Mucosa of descending colon (tissue), 3 donors: Measurements from ENCODE around the gene IL36B. TPM values are rescaled to one million over a fixed set of nuclear protein-coding genes. Genes with fewer than 3 reads are reported as not detected.

ENCODE experiments used
- ATAC-seq: fragments of 200-7000 bp; cut with Tn5 transposase; one replicate; pipeline ENCODE4 v1.9.1; 2020; ENCODE audit warnings: mild to moderate bottlenecking, moderate library complexity
- DNase-seq, 3 donors: peaks; one replicate each; pipeline ENCODE4 v3.0.0-alpha.2; 2020
- H3K36me3 ChIP-seq: fragments of 200-600 bp; one replicate; pipeline ENCODE4 v1.8.0; 2021; ENCODE audit warnings: low read depth, mild to moderate bottlenecking
- H3K4me1 ChIP-seq: fragments of 200-600 bp; one replicate; pipeline ENCODE4 v1.8.0; 2021; ENCODE audit warnings: low read depth, mild to moderate bottlenecking
- H3K4me3 ChIP-seq: fragments of 200-600 bp; one replicate; pipeline ENCODE4 v1.8.0; 2021; ENCODE audit warnings: mild to moderate bottlenecking
- H3K9me3 ChIP-seq: fragments of 200-600 bp; one replicate; pipeline ENCODE4 v1.8.0; 2021; ENCODE audit warnings: mild to moderate bottlenecking
- intact Hi-C, 2 donors: fragments of 100-400 bp; cut with DNase I in 1 of 2; cut with micrococcal nuclease in 1 of 2; formaldehyde crosslinking; loops; one replicate each; pipeline versions ENCODE4 v1.11.0 to v1.11.1; 2022; cut with DNase I, micrococcal nuclease
- total RNA-seq, 3 donors: library from RNA; stranded (reverse); fragmentation: NEBNext Ultra II Directional in 2 of 3; extraction: Animal tissue kit (Norgen Biotek cat#: 25700) in 2 of 3; gene quantifications; one replicate each; pipeline versions ENCODE4 v1.2.1 to v1.2.4, GENCODE V29; 2021 to 2023
- TF ChIP-seq, protein P1 (sequence below): fragments of 200-600 bp; IDR thresholded peaks from one replicate; pipeline ENCODE4 v1.8.0; 2022; ENCODE audit warnings: antibody characterized with exemption, mild to moderate bottlenecking
- donor health status: DM: no; HTN: no; CAD: no; lungs with moderate emphysema.
- donor health status: DM: no; HTN: no; CAD: no.
- donor health status: DM: no; HTN: yes; CAD: no.

The IL36B gene
- total RNA-seq, 3 donors from 2014 or later = not detected

DNA sequence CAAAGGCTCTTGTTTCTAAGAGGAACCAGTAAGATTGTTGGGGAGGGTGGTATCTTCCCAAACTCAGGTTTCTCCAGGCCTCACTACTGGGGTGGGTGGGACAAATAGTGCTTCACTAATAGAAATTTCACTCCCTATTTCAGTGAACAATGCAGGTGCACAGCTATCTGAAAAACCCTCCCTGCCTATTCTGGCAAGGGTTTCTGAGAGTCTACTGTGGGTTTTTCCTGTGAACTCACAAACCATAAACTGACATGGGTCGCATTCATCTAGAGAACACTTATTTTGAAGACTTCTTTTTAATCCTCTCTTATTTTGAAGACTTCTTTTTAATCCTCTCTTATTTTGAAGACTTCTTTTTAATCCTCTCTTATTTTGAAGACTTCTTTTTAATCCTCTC is 43.0 kb downstream of the IL36B start:
- TF ChIP-seq, protein P1, sequence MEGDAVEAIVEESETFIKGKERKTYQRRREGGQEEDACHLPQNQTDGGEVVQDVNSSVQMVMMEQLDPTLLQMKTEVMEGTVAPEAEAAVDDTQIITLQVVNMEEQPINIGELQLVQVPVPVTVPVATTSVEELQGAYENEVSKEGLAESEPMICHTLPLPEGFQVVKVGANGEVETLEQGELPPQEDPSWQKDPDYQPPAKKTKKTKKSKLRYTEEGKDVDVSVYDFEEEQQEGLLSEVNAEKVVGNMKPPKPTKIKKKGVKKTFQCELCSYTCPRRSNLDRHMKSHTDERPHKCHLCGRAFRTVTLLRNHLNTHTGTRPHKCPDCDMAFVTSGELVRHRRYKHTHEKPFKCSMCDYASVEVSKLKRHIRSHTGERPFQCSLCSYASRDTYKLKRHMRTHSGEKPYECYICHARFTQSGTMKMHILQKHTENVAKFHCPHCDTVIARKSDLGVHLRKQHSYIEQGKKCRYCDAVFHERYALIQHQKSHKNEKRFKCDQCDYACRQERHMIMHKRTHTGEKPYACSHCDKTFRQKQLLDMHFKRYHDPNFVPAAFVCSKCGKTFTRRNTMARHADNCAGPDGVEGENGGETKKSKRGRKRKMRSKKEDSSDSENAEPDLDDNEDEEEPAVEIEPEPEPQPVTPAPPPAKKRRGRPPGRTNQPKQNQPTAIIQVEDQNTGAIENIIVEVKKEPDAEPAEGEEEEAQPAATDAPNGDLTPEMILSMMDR = no peak
- intact Hi-C loops = no loop called here
- Histone ChIP-seq H3K36me3 (no peaks in the 10 kb centered on the region), H3K4me1 (no peaks in the 10 kb centered on the region), H3K4me3 (no peak overlapping the region), H3K9me3 (no peaks in the 10 kb centered on the region)
- DNase-seq = no peak
- no peak for ATAC-seq

DNA sequence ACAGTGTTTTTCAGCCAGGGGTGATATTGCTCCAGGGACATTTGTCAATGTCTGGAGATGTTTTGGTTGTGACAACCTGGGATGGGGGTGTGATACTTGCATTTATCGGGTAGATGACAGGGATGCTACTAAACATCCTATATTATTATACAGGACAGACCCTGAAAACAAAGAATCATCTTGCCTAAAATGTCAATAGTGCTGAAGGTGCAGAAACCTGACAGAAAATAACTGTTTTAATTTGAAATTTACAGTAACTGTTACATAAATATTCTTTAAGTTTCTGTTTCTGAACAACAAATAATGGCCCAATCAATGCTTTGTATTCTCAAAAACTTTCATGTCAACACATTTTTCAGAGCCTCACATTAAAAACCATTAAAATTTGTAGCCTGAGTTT is 45.4 kb downstream of the IL36B start:
- TF ChIP-seq, protein P1 = no peak
- H3K4me1 ChIP-seq = no peaks in the 10 kb centered on the region
- intact Hi-C loops = no loop called here
- DNase-seq = no peak
- ATAC-seq = no peak
- no peaks in the 10 kb centered on the region for H3K36me3 ChIP-seq
- no peaks in the 10 kb centered on the region for H3K9me3 ChIP-seq
- H3K4me3 ChIP-seq = no peak overlapping the region

DNA sequence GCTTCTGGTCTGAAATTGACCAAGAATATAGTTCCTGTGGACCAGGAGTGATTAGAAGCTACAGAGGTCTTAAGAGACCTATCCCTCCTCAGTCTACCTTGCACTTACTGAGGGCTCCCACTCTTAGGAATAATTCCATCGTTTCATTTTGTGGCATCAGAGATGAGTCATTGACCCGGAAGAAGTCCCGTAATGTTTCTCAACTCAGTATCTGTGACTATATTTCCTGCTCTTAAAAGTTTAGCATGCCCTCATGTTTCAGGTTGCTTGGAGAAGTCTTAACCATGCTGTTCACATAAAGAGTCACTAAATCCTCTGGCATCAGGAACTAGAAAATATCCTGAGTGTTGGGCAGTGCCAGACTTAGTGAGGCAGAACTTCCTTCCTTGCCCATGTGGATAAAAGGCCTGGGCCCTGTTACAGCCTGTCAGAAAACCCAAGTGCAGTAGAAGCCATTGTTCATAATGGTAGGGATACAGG is 47.6 kb downstream of the IL36B start, which contains the start of gene IL36A:
TSS of gene IL36A (plus strand) at position 430 of the 480 bp plus-strand sequence. CDS start 413 bp downstream, outside the sequence.
- H3K4me3 ChIP-seq = no peak within 1 kb of the TSS
- DNase-seq (no peak), ATAC-seq (no peak)
- peaks cover 10% of the 10 kb centered on the region for H3K9me3 ChIP-seq
- H3K4me1 ChIP-seq = no peaks in the 10 kb centered on the region
- intact Hi-C loops = no loop called here
- TF ChIP-seq, protein P1 = no peak
- no peaks in the 10 kb centered on the region for H3K36me3 ChIP-seq

DNA sequence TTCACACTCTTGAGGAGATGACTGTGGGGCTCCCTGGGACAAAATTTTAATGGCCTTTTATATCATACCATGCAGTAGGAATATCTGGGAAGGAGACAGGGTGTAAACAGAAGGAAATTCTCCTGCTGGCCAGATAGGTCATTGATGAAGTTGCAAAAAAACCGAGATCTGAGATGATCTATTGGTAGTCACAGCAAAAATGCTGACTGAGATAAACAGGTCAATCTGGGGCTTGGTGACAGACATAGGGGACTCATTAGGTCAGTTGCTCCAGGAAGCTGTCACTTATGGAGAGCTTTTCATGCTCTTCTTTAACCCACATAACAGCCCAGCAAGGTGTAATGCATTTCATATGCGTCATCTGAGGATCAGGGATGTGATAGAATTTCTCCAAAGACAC is 50.0 kb downstream of the IL36B start:
- TF ChIP-seq, protein P1 = no peak
- DNase-seq (no peak), ATAC-seq (no peak)
- intact Hi-C loops = no loop called here
- H3K4me3 ChIP-seq = no peak overlapping the region
- no peaks in the 10 kb centered on the region for H3K36me3 ChIP-seq
- peaks cover 13% of the 10 kb centered on the region for H3K9me3 ChIP-seq
- H3K4me1 ChIP-seq = no peaks in the 10 kb centered on the region

DNA sequence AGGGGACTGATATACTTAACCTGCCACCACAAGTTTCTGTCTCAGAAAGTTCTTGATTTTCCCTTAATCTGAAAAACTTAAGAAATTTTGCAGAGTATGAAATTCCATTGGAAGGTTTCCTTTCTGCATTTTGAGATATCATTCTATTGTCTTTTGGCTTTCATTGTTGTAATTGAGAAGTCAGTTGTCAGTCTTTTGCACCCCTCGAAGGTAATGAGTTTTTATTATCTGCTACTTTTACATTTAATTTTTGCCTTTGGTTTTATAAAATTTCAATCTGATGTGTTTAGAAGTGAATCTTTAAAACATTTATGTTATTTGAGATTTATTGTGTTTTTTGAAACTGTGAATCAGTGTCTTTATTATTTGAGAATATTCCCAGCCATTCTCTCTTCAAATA is 52.2 kb downstream of the IL36B start:
- intact Hi-C loops = no loop called here
- no peak for DNase-seq
- TF ChIP-seq, protein P1 = no peak
- Histone ChIP-seq H3K4me1 (no peaks in the 10 kb centered on the region), H3K9me3 (peaks cover 13% of the 10 kb centered on the region), H3K36me3 (no peaks in the 10 kb centered on the region), H3K4me3 (no peak overlapping the region)
- no peak for ATAC-seq

DNA sequence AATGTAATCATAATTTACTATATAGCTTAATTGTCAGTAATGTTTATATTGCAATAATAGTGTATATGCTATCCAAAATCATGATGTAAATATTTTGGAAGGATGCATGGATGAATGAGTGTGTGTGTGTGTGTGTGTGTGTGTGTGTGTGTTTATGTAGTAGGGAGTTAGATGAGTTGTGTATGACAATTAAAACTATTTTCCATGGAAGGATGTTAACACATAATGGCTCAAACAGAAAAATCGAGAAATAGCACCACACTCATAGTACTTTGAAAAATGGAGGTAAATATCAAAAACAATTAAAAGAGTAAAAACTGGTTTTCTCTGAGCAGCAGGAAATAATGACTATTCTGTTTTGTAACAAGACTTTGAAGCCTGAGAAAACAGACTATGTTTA is 55.5 kb downstream of the IL36B start:
- TF ChIP-seq, protein P1 = no peak
- no peak overlapping the region for H3K4me3 ChIP-seq
- no peaks in the 10 kb centered on the region for H3K4me1 ChIP-seq
- intact Hi-C loops = no loop called here
- peaks cover 19% of the 10 kb centered on the region for H3K9me3 ChIP-seq
- DNase-seq = no peak
- ATAC-seq = no peak
- H3K36me3 ChIP-seq = no peaks in the 10 kb centered on the region
